GM19463 (cell line): ENCODE results near the gene ENDOV.
"Not testable (repeated sequence)": the region's sequence is repeated elsewhere in the genome, so short reads cannot be mapped to it uniquely, and the experiment has no call there.

ENCODE experiments used
- ATAC-seq: cut with Tn5 transposase; IDR thresholded peaks from one replicate; pipeline ENCODE4 v1.9.1; 2021; ENCODE audit warnings: mild to moderate bottlenecking, moderate library complexity; ENCODE audit not compliant: unreplicated experiment

ENDOV gene

DNA sequence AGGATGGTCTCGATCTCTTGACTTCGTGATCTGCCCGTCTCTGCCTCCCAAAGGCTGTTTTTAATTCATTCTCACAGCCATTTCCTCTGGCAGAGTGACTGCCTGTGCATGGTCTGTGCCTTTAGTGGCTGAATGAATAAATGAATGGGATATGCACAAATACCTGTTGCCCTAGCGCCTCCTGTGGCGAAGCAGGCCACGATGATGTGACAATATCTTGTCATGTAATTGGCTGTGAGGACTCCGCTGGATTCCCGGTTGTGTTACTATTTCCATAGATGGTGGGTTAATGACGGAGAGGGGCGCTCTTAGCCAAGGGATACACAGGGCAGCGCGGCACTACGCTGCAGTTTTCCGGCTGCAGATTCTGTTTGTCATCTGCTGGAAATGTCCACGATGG, 26.8 kb upstream of the ENDOV start:
- no peak for ATAC-seq

DNA sequence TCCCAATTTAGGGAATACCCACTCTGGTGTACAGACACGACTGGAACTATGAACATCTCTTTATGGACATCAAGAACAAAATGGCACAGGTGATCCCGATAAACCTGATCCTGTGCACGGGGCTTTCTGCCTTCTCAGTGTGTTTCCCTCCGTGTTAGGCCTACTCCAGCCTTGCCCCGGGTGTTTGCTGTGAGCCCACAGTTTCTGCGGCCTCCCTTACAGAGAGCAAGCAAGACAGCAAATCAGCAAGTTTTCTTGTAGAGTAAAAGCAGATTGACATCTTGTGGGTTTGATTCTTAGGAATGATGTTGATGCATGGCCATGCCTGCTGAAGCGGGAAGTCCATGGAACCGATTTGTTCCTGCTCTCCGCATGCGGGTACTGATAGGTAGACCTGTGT, 26.4 kb upstream of the ENDOV start:
- no peak for ATAC-seq

DNA sequence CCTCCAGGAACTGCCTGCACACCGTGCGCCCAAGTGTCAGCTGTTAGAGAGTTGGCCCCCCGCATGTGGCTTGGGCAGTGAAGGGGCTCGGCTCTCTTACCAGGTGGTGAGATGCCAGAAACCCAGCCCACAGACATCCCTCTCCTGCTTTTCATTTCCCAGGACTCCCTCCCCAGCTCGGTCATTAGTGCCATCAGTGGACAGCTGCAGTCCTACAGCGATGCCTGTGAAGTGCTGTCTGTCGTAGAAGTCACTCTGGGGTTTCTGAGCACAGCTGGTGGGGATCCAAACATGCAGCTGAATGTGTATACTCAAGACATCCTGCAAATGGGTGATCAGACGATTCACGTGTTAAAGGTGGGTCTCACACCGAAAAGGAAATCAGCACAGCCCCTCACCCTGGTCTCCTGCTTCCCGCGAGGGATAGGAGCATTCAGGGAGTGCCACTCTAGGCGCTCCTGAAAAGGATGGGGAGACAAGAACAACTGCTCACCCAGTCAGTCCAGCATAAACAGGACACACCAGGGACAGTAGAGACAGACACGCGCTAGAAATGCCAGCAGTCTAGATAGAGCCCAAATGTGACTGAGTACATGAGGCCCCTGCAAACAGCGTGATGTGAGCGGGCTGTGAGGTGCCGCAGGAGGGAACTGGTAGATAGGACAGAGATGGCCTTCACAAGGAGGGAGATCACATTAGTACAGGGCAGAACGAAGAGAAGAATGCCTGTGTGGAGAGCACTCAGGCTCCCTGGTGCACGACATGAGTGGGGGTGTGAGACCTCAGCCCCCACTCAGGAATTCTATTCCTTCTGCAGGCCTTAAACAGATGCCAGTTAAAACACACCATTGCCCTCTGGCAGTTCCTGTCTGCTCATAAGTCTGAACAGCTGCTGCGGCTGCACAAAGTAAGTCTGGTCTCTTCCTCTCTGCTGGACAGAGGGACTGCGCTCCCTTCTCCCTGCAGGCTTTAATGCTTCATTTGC, 25.7 kb upstream of the ENDOV start:
- no peak for ATAC-seq

- ATAC-seq = no peak
Measured at GRCh38 chr17:80393241-80393890, 21.6 kb upstream of the ENDOV start.

GRCh38 chr17:80393961-80394360, 21.0 kb upstream of the ENDOV start:
- ATAC-seq = no peak

DNA sequence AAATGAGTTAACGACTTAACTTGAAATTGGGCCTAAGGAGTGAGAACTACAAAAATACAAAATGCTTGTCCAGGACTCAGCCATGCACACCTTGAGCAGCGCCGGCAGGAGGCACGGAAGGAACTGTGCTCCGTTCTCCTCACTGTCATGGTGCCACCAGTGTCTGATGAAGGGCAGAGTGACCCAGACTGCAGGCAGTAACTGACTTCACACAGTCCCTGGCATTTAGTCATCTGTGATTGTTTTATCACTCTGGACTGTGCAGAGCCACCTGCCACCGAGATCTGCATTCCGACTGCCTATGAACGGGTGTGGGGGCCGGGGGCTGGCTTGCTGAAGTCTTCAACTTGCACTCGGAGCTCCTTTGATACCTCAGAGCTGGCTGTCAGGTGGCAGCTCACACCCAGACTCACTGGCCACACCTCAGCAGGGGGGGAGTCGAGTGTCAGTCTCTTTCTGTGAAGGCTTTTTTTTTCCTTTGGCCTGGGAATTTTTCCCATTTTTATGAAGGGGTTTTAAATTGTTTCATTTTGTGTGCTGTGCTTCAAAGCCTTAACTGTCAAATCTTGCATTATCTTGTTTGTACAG, 20.2 kb upstream of the ENDOV start:
- no peak for ATAC-seq

- no peak for ATAC-seq
Measured at GRCh38 chr17:80395402-80396151, 19.4 kb upstream of the ENDOV start.

DNA sequence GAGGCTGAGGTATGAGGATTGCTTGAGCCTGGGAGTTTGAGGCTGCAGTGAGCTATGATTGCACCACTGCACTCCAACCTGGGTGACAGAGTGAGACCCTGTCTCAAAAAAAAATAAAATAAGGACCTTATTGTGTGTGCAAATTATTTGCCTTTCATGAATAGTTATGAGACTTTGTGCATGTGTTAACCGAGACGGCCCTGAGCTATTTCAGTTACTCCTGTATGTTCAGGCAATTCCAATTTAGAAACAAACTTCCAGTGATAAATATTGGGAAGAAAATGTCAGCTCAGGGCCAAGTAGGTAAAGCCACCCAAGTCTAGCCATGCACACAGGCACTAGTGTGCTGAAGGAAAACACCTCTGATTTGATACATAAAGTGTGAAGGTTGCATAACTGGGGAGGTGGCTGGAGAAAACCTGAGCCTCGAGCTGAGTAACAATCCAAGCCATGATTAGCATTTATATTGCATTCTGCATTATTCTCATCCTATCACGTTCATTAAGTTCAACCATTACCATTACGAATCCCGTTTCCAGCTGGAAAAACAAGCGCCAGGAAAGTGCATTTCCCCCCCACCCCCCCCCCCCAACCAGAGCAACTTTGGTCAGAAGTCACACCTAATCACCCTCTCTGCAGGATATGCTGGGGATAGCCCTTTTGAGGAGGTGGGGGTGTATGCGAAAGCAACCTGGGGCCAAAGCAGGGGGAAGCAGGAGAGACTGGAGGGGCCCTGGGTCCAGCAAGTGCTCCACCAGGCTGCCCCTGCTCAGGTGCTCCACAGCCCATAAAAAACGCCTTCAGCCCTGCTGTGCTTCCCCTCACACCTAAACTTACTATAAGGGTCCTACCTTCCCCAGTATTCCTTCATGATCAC, 18.6 kb upstream of the ENDOV start:
- ATAC-seq = no peak

- no peak for ATAC-seq
Measured at GRCh38 chr17:80397034-80397387, 18.0 kb upstream of the ENDOV start.

DNA sequence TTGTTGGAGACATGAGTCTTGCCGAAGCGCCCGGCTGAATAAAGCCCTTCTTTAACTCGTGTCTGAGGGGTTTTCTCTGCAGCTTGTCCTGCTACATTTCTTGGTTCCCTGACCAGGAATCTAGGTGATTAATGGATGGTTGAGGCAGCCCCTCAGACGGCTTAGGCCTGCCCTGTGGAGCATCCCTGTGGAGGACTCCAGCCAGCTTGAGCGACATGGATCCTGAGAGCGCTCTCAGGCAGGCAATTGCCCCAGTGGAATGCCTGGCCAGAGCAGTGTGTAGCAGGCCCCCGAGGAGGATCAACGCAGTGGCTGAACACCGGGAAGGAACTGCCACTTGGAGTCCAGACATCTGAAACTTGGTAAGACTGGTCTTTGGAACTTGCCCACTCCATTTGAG, 17.3 kb upstream of the ENDOV start:
- ATAC-seq = no peak

DNA sequence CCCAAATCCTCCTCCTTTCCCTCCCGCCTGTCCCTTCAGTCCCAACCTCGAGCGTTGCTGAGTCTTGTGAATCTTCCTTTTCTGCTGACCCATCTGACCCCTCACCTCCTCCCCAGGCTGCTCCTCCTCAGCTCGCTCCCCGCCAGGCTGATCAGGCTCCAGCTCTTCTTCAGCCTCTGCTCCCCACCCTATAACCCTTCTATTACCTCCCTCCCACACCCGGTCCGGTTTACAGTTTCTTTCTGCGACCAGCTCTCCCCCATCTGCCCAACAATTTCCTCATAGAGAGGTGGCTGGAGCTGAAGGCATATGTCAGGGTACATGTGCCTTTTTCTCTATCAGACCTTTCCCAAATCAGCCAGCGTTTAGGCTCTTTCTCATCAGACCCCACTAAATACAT, 13.9 kb upstream of the ENDOV start:
- ATAC-seq = not testable (repeated sequence)

- not testable (repeated sequence) for ATAC-seq
Measured at GRCh38 chr17:80402102-80402501, 12.9 kb upstream of the ENDOV start.

- ATAC-seq = no peak
Measured at GRCh38 chr17:80402959-80403358, 12.0 kb upstream of the ENDOV start.

DNA sequence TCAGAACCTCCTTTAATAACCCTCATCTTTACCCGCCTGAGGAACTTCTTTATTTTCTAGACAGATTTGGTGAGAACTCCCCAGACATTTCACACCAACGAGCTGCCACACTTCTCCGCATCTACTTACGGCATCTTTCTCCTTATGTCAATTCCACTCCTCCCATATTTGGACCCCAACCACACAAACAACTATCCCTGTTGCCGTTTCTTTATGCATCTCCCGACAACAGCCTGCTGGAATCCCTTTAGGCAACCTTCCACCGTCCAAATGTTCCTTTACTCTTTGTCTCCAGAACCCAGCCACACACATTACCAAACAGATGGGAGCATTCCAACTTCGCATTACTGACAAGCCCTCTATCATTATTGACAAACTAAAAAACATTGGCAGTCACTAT, 8.8 kb upstream of the ENDOV start:
- no peak for ATAC-seq

GRCh38 chr17:80407917-80408316, 7.0 kb upstream of the ENDOV start:
- not testable (repeated sequence) for ATAC-seq

GRCh38 chr17:80408872-80409271, 6.1 kb upstream of the ENDOV start:
- no peak for ATAC-seq

- ATAC-seq = no peak
Measured at GRCh38 chr17:80409626-80410025, 5.3 kb upstream of the ENDOV start.

DNA sequence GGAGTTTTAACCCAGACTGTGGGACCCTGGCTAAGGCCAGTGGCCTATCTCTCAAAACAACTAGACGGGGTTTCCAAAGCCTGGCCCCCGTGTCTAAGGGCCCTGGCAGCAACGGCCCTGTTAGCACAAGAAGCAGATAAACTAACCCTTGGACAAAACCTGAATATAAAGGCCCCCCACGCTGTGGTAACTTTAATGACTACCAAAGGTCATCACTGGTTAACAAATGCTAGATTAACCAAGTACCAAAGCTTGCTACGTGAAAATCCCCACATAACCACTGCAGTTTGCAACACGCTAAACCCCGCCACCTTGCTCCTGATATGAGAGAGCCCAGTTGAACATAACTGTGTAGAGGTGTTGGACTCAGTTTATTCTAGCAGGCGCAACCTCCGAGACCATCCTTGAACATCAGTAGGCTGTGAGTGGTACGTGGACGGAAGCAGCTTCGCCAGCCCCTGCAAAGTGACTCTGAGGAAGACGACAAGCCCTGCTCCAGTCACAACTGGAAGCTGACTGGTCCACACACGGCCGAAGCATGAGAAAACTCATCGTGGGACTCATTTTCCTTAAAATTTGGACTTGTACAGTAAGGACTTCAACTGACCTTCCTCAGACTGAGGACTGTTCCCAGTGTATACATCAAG, 4.4 kb upstream of the ENDOV start:
- not testable (repeated sequence) for ATAC-seq

DNA sequence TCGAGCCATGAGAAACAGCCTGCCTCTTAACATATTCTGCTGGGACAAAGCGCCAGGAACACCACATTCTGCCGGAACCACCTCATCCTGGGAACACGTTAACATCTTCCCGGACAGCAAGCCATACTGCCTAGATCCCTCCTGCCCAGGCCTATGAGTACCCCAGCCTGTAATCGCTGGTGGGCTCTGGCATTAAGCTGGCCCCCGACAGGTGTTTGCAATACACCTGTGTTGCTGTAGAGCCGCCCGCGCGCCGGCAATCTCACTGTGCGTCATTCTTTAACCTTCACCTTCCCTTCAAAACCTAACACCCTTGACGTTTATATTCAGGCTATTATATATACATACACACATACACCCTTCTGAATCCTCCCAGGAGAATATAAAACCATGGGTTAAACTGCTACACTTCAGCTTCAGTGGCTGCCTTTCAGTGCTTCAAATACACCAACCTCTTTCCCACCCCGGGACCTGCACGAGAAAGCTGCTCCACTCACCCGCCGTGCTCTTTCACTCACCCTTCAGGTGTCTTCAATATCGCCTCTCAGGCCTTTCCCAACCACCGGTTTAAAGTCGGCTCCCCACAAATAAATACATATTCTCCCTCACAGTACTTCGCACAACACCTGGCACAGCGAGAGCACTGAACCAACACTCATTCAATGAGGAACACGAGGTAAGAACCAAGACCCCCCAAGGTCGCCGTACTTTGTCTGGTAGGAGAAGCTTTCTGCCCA, 1.0 kb upstream of the ENDOV start:
- no peak for ATAC-seq
